Retina (tissue), 1 donor: ENCODE results near the gene HSPA1A.
"Not testable (repeated sequence)": the region's sequence is repeated elsewhere in the genome, so short reads cannot be mapped to it uniquely, and the experiment has no call there.

Source experiments
- DNase-seq: peaks from one replicate; pipeline ENCODE4 v3.0.0-alpha.2; 2016

HSPA1A gene

DNA sequence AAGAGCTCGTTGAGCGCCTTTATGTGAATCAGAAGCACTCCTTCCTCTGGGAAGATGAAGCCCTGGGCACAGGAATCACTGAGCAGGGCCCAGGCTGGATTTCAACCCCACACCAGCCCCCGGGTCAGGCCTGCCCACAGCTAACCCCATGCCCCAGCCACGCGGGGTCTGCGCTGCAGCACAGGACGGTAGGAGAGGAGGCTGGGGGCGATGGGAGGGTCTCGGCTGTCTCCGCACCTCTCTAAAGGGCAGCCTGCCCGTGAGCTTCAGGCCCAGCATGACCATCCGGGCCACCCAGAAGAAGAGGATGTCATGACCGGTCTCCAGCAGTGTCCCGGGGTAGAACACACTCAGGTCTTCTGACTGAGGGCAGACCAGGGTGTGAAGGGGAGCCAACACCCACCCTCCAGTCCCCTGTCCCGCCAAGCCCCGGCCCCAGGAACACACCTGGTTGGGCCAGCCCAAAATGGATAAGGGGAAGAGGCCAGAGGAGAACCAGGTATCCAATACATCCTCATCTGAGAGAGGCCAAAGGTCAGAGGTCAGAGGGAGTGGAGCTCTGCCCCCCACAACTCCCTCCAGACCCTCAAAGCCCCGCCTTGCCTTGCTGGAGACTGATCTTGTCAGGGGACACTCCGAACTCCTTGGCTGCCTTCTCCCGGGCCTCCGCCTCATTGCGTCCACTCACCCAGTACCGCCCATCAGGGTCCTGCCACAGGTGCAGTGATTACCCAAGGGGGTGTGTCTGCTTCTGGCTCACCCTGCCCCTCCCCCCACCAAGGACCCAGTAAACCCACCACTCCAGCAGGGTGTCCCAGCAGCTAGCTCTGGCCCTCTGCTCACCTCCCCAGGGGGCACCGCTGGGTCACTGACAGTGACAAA is 33.9 kb upstream of the HSPA1A start:
- DNase-seq: no peak

GRCh38 chr6:31782126-31782855 is 33.1 kb upstream of the HSPA1A start:
- DNase-seq: no peak

DNA sequence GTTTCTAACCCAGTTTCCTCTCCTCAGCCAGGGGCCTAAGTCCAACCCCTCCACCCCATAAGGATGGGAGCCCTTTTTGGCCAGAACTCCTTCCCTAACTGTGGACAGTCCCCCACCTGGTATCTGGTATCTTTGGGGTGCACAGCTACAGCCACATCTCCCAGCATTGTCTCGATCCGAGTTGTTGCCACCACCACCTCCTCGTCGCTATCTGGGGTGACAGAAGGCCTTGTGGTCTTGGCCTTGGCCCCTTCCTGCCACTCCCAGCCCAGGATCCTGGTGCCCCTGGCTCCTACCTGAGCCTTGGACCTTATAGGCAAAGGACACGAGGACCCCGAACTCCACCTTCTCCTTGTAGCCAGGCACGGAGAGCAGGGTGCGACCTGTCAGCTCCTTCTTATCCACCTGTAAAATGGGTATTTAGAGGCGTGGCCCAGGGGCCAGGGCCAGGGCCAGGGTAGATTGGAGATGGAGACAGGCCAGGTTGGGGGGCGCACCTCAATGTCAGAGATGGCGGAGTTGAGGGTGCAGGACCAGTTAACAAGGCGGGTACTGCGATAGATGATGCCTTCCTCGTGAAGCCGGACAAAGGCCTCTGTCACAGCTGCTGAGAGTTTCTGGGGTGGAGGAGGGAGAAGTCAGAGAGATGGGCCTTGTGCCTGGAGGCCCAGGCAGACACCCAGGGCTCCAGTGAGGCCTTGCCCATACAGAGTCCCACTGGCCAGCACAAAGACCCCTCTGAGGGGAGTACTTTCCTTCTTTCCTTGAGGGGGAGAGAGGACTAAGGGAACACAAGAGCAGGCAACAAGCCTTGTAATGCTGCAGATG is 31.0 kb upstream of the HSPA1A start:
- DNase-seq: no peak

DNA sequence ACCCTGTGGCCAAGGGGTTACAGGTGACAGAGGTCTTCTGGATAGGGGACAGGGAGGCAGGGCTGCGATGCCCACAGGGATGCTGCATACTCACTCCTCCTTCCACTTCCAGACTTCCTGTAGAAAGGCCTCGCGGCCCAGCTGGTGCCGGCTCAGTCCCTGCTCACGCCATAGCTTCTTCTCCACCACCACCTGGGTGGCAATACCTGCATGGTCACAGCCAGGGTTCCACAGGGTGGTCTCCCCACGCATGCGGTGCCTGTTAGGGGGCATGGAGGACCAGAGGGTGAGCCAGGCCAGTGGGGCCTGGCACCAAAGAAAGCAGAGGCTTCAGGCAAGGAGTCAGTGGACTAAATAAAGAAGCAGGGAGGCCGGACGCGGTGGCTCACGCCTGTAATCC is 29.9 kb upstream of the HSPA1A start:
- DNase-seq: no peak

DNA sequence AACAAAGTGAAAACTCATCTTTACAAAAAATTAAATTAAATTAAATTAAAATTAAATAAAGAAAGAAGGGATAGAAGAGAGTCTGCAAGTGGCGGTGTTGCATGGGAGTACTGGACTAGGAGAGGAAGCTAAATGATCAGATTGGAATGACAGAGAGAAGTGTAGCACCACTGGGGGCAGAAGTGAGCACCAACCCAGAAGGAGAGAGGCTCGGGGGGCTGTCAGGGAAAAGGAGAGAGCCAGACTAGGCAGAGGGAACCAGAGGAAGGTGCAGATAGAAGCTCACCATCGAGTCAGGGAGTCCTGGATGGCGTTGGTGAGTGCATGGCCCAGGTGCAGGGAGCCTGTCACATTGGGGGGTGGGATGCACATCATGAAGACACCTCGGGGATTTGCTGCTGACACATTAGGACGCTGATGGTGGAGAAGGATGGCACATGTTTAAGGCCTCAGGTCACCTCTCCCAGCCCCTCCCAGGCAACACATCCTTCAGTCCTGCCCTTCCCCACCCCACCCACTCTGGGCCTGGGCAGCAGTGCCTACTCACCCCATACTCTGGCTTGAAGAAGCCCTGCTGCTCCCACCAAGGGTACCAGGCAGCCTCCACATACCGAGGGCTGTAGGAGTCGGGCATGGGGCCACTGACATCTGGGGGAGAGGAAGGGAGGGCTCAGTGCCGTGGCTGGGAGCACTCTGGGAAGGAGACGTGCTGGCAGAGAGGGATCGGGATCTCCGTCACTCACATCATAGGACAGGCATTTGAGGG is 23.8 kb upstream of the HSPA1A start:
- peak; percentile 75 for DNase-seq

GRCh38 chr6:31792090-31792374 is 23.3 kb upstream of the HSPA1A start:
- DNase-seq: no peak

DNA sequence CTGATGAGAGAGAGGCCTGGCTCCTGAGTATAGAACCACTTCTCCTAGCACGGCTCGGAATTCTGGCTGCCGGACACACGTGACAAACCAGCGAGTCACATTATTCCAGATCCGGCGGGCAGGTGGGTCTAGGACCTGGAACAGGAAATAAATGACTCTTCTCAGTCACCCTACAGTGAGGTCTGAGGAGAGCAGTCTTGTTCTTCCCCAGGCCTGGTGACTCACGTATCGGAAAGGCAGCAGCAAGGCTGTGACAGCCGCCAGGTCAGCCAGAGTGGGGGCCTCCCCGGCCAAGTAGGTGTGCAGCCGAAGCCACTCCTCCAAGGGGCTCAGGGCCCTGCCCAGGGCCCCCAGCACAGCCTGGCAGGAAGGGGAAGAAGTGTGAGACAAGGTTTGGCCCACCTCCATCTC is 22.6 kb upstream of the HSPA1A start:
- no peak for DNase-seq

- not testable (repeated sequence) for DNase-seq
Measured at GRCh38 chr6:31793927-31794245, 21.5 kb upstream of the HSPA1A start.

GRCh38 chr6:31794294-31794865 is 21.0 kb upstream of the HSPA1A start:
- DNase-seq: peak; percentile 37

- DNase-seq: peak; percentile 89
Measured at GRCh38 chr6:31794866-31795615, 20.3 kb upstream of the HSPA1A start.

DNA sequence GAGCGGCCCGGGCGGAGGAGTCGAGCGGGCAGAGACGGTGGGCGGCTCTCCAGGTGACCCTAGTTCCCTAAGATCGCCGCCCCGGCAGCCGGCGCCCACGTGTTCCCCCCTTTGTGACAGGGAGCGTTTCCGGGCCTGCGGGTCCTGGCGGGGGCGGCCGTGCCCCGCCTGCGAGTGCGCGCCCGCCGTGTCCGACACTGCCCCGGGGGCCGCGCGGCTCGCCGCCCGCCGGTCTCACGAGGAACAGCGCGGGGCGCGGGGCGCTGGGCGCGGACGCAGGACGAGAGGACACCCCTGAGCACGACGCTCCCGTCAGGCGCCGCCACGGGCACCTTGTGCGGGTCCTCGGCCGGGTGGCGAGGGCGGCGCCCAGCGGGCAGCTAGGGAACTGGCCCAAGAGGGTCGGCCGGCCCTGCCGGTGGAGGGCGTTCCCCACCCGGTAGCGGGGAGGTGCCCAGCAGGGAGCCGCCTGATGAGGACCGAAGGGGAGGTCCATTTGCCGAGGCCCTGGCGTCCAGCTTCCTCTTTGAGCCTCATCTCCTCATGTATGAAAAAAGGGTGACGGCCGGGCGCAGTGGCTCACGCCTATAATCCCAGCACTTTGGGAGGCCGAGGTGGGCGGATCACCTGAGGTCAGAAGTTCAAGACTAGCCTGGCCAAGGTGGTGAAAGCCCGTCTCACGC is 19.6 kb upstream of the HSPA1A start, which contains the start of gene VARS1:
VARS1 (minus strand) TSS at position 137 of the 683 bp plus-strand sequence. CDS start 535 bp downstream, outside the sequence.
- peak; percentile 91 for DNase-seq

DNA sequence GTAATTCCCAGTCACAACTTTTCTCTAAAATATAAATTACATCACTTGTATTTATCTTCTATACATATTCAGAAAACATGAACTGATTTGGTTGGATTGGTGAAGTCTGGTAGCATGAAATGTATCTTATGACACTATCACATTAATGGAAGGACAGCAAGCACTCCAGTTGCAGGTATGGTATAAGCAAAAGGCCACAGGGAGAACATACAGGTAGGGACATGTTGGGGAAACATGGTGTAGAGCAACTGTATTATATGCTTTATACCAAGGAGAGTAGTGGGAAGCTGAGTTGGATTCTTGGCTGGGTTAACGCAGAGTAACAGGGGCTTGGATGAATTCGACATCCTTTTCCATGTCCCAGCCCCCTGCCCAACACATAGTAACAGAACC is 18.4 kb upstream of the HSPA1A start:
- no peak for DNase-seq

GRCh38 chr6:31797588-31797987 is 17.8 kb upstream of the HSPA1A start:
- DNase-seq: no peak

- no peak for DNase-seq
Measured at GRCh38 chr6:31799781-31800180, 15.6 kb upstream of the HSPA1A start.

GRCh38 chr6:31801031-31801927 is 14.1 kb upstream of the HSPA1A start:
- DNase-seq: not testable (repeated sequence)

DNA sequence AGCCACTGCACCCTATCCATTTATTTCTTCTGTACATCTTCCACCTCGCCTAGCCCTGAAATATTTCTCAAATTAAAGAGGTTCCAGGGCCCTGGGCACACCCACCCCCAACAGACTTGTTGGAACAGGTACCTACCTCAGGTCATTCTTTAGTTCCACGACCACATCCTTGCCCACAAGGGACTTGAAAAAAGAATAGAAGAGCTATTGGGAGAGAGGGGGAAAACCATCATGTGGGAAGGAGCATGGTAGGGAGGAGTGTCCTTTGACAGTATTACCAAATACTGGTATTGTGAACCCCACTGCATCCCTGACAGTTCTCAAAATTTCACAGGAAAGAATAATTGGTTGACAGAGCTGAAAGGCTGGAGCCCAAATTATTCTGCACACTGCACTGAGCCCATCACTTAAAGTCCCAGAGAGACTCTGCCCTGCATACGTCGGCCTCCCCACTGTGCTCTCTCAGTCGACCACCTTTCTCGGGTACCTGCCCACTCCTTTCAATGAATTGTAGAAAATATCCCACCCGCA is 9.3 kb upstream of the HSPA1A start:
- no peak for DNase-seq

DNA sequence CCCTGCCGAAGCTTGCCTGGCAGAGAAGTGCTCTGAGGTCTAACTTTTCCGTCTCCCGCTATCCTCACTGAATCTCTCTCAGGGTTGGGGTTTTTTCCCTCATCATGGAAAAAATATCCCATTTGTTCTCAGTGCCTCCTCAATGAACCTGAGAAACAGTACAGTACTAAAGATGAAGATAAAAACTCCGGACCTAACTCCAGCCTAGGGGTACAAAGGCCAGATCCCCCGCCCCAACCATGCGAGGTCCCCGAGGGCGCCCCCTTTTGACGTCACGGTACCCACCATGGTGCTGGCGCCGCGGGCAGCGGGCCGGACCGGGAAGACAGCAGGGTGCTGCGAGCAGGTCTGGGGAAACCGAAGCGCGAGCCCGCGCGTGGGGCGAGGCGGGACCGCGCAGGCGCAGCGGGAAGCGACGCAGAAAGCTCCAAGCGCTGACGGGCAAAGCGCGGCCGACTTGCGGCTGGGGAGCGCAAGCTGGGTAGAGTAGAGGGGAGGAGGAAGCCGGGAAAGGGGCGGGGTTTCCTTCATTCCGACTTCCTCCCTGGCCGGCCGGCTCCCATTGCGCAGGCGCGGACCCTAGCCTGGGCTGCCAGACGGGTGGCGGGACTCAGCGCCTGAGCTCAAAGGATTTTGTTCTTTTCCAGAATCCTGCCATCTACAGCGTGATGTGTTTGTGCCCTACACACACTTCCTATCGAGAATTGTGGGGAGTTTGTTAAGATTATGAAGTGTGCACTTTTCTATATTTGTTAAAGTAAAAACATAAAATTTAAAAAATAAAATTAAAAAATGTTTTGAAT is 8.7 kb upstream of the HSPA1A start, which contains the start of gene LSM2:
LSM2 (minus strand) TSS at position 497 of the 803 bp plus-strand sequence; CDS start at position 288, 209 bp downstream.
- DNase-seq: peak; percentile 99

GRCh38 chr6:31808599-31808998 is 6.7 kb upstream of the HSPA1A start:
- not testable (repeated sequence) for DNase-seq
